ENCODE data around the gene RIPK4.
"Not testable (repeated sequence)": the region's sequence is repeated elsewhere in the genome, so short reads cannot be mapped to it uniquely, and the experiment has no call there.

Gene RIPK4

DNA sequence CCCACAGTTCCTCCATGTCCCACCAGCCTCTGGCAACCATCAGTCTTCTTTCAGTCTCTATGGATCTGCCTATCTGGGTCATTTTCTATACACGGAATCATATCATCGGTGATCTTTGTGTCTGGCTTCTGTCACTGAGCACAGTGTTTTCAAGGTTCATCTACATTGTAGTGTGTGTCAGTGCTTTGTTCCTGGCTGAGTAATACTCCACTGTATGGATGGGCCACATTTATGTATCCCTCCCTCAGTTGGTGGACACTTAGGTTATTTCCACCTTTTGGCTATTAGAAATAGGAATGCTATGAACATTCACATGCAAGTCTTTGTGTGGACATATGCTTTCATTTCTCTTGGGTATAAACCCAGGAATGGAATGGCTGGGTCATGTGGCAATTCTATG is 46.6 kb downstream of the RIPK4 start:
- in situ Hi-C loops (cut with MboI; ENCODE audit: low sequenced_read_pairs) = no loop called here

- in situ Hi-C loops (cut with MboI; ENCODE audit: low sequenced_read_pairs) = no loop called here
Measured at GRCh38 chr21:41719691-41720090, 47.2 kb downstream of the RIPK4 start.

DNA sequence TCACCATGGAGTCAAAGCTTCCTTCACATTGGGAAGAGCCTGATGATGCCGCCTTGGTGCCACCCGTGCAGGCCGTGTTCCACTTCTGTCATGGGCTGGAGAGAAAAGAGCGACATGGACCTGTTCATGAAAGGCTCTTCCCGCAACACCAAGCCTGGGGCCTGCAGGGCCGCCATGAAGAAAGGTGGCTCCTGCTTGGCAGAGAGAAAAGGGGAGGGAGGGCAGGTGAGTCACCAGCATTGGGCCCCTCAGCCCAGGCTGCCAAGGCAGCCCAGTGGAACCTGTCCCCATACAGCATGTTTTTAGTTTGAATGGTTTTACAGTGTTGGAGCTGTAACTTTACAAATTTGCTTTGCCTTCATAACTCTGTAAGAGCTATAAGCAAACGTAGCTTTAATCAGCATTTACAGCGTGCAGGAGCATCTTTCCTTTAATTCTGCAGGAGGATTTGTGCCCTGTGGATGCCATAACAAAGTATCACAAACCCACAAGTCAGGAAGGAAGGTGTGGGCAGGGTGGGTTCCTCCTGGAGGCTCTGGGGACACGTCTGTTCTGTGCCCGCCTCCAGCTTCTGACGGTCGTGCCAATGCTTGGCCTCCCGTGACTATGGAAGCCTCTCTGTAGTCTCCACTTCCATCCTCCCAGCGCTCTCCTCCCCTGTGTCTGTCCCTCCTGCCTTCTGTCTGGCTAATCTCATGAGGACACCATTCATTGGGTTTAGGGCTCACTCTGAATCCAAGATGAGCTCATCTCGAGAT is 49.1 kb downstream of the RIPK4 start:
- in situ Hi-C loops (cut with MboI; ENCODE audit: low sequenced_read_pairs) = no loop called here

- in situ Hi-C loops (cut with MboI; ENCODE audit: low sequenced_read_pairs) = no loop called here
Measured at GRCh38 chr21:41716751-41717150, 50.1 kb downstream of the RIPK4 start.

DNA sequence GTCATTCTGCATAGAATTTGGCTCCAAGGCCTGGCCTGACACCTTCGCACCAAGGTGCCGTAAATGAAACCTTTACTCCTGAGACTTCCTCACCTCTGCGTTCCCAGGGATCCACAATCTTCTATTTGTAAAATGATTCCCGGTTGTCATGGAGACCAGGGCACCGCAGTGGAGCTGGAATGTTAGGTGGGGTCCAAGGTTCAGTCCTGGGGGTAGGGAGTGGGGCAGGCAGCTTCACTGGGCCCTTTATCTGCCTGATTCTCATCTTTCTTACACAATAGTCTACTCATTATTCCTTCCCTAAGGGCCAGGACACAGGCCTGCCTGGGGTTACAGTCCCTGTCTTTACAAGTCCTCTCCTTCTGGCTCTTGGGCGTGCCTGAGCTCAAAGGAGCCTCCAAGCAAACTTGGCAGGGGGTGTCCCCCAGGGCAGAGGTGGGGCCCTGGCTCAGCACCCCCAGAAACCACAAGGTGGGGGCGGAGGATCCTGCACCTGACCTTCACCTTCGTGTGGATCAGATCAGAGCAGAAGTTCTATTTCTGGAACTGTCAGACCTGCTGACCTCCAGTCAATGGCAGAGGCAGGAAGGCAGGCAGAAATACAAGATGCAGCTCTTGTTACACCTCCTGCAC is 51.1 kb downstream of the RIPK4 start:
- in situ Hi-C loops (cut with MboI; ENCODE audit: low sequenced_read_pairs) = no loop called here

DNA sequence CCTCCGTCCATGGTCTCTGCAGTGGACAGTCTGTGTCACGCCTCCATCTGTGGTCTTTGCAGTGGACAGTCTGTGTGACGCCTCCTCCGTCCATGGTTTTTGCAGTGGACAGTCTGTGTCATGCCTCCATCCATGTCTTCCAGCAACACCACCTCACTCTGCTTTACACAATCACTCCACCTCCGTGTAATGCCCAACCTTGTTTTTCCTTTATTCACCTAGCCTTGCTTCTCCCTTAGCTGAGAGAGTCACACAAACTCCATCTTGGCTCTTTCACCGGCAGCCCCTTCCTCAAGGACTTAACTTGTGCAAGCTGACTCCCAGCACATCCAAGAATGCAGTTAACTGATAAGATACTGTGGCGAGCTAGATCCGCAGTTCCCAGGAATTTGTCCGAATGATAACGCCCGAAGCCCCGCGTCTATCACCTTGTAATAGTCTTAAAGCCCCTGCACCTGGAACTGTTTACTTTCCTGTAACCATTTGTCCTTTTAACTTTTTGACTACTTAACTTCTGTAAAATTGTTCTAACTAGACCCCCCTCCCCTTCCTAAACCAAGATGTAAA is 52.5 kb downstream of the RIPK4 start:
- in situ Hi-C loops (cut with MboI; ENCODE audit: low sequenced_read_pairs) = not testable (repeated sequence)

- in situ Hi-C loops (cut with MboI; ENCODE audit: low sequenced_read_pairs) = no loop called here
Measured at GRCh38 chr21:41713495-41714281, 53.2 kb downstream of the RIPK4 start.

DNA sequence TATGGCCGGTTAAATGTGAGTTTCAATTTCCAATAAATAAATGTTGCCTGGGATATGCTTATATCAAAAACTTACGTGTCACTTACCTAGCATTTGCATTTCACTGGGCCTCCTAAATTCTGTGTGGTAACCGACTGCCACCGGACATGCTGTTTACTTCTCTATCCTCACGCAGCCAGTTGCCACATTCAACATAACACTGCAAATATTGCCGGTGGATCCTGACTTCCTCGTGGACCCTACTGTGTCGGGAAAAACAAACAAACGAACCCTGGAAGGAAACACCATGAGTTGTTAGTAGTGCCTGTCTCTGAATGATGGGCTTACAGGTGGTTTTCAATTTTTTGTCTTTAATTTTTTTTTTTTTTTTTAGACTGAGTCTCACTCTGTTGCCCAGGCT is 54.1 kb downstream of the RIPK4 start:
- in situ Hi-C loops (cut with MboI; ENCODE audit: low sequenced_read_pairs) = no loop called here

GRCh38 chr21:41712201-41712600 is 54.7 kb downstream of the RIPK4 start:
- in situ Hi-C loops (cut with MboI; ENCODE audit: low sequenced_read_pairs) = no loop called here

DNA sequence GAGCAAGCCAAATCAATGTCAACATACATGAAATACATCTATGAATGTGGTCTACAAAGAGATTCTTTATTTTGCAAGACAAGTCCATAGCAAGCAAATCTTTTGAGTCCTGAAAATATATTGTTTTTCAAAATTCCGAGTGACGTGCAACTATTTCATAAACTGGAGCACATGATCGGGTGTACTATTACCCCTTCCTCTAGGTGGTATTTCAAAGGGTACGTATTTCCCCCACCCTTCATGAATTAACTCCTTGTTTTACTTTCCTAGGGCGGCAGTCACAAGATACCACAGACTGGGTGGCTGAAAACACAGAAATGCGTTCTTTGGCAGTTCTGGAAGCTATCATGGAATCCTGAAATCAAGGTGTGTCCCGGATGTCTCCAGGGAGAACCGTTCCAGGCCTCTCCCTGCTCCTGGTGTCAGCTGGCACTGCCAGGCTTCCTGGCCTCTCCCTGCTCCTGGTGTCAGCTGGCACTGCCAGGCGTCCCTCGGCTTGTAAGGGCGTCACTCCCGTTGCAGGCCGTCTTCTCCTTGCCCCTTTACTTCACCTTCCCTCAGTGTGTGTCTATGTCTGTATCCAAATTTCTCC is 55.3 kb downstream of the RIPK4 start:
- in situ Hi-C loops (cut with MboI; ENCODE audit: low sequenced_read_pairs) = no loop called here

DNA sequence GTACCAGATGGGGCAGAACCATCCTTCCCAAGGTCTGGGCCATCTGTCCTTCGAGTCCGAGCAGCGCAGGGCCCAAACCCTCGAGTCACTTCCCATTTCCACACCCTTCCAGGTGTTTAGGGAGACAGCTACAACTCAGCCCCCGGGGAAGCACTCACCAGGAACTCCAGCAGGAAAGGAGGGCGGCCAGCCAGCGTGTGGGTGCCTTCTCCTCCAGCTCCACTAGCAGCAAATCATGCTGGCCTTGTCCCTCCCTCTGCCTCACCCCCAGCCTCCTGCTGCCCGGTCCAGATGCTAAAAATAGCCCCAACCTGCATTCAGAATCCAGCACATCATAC is 56.1 kb downstream of the RIPK4 start:
- in situ Hi-C loops (cut with MboI; ENCODE audit: low sequenced_read_pairs) = no loop called here

DNA sequence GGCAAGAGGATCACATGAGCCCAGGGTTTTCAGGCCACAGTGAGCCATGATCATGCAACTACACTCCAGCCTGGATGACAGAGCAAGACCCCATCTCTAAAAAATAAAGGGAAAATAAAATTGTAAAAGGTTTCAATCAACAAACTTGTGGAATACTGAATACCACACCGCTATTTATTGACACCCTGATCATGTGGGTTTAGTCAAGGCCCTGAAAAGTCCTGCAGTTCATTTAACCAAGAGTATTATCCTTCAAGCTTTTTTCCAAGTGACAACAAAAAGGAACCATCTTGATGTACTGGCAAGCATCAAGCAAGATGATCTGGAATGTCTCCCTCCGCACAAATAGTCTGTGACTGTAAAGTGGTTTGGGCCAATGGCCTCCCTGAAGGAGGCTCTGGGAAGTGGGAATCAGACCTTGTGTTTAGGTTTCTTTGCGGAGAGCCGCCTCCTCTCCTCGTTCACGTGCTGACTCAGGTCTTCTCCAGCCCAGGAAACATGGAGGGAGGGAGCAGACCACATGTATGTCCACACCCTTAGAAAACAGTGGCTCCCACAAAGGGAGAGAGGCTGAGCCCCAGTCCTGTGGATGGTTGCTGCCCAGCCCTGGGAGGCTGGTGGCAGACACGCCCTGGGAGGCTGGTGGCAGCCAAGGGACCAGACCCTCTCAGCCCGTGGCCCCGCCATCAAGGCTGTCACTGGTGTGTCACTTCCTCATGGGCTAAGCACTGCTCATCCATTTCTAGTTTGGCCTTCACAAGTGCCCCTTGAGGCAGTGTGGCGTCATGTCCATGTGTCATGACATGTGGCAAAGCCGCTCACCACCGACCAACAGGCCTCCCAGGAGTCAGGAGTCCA is 56.7 kb downstream of the RIPK4 start:
- in situ Hi-C loops (cut with MboI; ENCODE audit: low sequenced_read_pairs) = no loop called here

DNA sequence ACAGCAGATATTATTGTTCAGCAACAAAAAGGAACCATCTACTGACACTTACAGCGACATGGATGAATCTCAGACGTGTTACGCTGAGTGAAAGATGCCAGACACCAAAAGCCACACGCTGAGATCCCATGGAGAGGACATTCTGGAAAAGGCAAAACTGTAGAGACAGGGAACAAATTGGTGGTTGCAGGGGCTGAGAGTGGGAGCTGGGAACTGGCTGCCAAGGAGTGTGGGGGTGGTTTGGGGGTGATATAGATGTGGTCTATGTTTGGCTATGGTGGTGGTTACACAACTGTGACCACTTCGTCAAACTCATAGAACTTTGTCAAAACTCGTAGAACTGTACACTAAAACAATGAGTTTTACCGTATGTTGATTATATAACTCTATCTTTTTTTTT is 57.7 kb downstream of the RIPK4 start:
- in situ Hi-C loops (cut with MboI; ENCODE audit: low sequenced_read_pairs) = no loop called here

GRCh38 chr21:41707960-41708330 is 58.9 kb downstream of the RIPK4 start:
- in situ Hi-C loops (cut with MboI; ENCODE audit: low sequenced_read_pairs) = no loop called here

- in situ Hi-C loops (cut with MboI; ENCODE audit: low sequenced_read_pairs) = no loop called here
Measured at GRCh38 chr21:41707231-41707959, 59.5 kb downstream of the RIPK4 start.

GRCh38 chr21:41706678-41707077 is 60.2 kb downstream of the RIPK4 start:
- in situ Hi-C loops (cut with MboI; ENCODE audit: low sequenced_read_pairs) = no loop called here

- in situ Hi-C loops (cut with MboI; ENCODE audit: low sequenced_read_pairs) = no loop called here
Measured at GRCh38 chr21:41706263-41706639, 60.6 kb downstream of the RIPK4 start.

- in situ Hi-C loops (cut with MboI; ENCODE audit: low sequenced_read_pairs) = no loop called here
Measured at GRCh38 chr21:41705546-41706262, 61.1 kb downstream of the RIPK4 start.

DNA sequence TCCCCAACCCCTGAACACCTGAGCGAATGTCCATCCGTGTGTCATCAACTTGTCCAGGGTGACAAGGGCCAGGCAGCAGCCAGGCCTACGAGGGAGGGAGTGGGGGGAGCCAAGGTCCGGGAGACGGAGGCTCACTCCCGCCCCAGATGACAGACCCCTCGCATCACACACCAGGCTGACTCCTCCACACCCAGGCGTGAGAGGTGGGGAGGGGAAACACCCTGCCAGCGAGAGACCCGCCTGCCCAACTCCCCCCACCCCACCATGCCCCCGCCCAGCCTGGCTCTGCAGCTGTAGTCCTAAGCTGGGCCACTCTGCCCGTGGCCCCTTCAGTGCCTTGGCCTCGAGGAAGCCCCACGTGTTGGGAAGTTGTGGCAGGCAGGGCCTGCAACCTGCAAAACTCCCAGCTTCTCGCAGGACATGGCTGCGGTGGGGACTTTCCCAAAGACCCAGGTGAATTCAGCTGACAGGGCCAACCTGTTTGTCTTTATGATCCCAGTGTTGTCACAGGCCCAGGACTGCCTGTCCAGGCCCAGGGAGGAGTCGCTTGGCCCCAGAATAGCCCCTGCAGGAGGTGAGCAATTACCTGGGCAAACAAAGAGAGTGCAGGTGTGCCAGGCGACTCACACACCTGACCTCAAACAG is 62.9 kb downstream of the RIPK4 start:
- in situ Hi-C loops (cut with MboI; ENCODE audit: low sequenced_read_pairs) = no loop called here
